Body of pancreas (tissue), 4 donors: ENCODE results near the gene IL4R. TPM values are rescaled to one million over a fixed set of nuclear protein-coding genes. Genes with fewer than 3 reads are reported as not detected.

ENCODE experiments used
- ATAC-seq: fragments of 150-250 bp; one replicate; pipeline ENCODE4 v1.9.1; 2016
- DNase-seq, 4 donors: peaks; one replicate each; pipeline ENCODE4 v3.0.0-alpha.2; 2019
- H3K27ac ChIP-seq, 4 donors: fragments of 200-600 bp; sonication (generic); 1 replicate in 3 of 4; 2 replicates in 1 of 4; pipeline versions ENCODE4 v1.5.1 to v1.6.1; 2016 to 2019; ENCODE audit warnings: mild to moderate bottlenecking in 1 of 4, mixed read lengths in 1 of 4, moderate library complexity in 1 of 4
- H3K27me3 ChIP-seq, 2 donors: fragments of 200-600 bp; sonication (generic); one replicate each; pipeline ENCODE4 v1.6.0; 2016; ENCODE audit warnings: mild to moderate bottlenecking in 1 of 2
- H3K36me3 ChIP-seq, 2 donors: fragments of 200-600 bp; sonication (generic); replicated peaks in 1 of 2; 2 replicates each; pipeline ENCODE4 v1.5.1; 2016; ENCODE audit warnings: low read depth in 2 of 2; ENCODE audit not compliant: insufficient read depth in 1 of 2
- H3K4me1 ChIP-seq: fragments of 200-600 bp; sonication (generic); one replicate; pipeline ENCODE4 v1.6.0; 2016
- H3K4me3 ChIP-seq, 2 donors: fragments of 200-600 bp; sonication (generic); 1 replicate in 1 of 2; 2 replicates in 1 of 2; pipeline ENCODE4 v1.5.1; 2016 to 2019
- H3K9me3 ChIP-seq, 3 donors: fragments of 200-600 bp; sonication (generic); 1 replicate in 2 of 3; 2 replicates in 1 of 3; pipeline ENCODE4 v1.5.1; 2016
- POLR2A ChIP-seq, 3 donors: fragments of 450-650 bp; IDR thresholded peaks; one replicate each; pipeline ENCODE4 v1.6.1; 2016; ENCODE audit warnings: antibody characterized with exemption in 3 of 3, mild to moderate bottlenecking in 2 of 3
- WGBS, 2 donors: methylation state at CpG; one replicate each; pipeline ENCODE4 v1.1.5; 2017; 5-methylcytosine and 5-hydroxymethylcytosine counted together
- intact Hi-C: fragments of 100-400 bp; cut with DNase I; formaldehyde crosslinking; loops from one replicate; pipeline ENCODE4 v1.15.1; 2023
- total RNA-seq, 2 donors: library from RNA; depleted of rRNA; stranded (reverse); fragments of >200 nt; gene quantifications; one replicate each; pipeline ENCODE4 v1.1.0, GENCODE V29; 2016
- TF ChIP-seq, protein P1 (sequence below), 7 experiments: fragments of 450-650 bp in 4 of 7; fragments of 200-600 bp in 3 of 7; sonication (generic) in 3 of 7; IDR thresholded peaks; one replicate each; pipeline ENCODE4 v1.5.1; 2016 to 2019; ENCODE audit warnings: antibody characterized with exemption in 7 of 7

The IL4R gene
- total RNA-seq, 2 donors from 2014 or later = 29.7 to 236 TPM

DNA sequence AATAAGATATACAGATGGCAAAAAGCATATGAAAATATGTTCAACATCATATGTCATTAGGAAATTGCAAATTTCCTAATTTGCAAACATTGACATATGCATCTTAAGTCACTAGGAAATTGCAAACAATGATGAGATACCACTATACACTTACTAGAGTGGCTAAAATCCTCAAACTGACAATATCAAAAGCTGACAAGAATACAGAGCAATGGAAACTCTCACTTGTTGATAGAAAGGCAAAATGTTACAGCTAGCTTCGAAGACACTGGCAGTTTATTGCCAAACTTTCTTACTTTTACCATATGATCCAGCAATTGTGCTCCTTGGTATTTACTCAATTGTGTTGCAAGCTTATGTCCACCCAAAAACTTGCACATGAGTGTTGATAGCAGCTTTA is 5.0 kb upstream of the IL4R start:
- no peaks in the 10 kb centered on the region for H3K9me3 ChIP-seq
- no peaks in the 10 kb centered on the region for H3K27me3 ChIP-seq
- 64 to 76% methylated on average over 1 of the region's 1 CpG for WGBS, 2 donors
- TF ChIP-seq, protein P1, sequence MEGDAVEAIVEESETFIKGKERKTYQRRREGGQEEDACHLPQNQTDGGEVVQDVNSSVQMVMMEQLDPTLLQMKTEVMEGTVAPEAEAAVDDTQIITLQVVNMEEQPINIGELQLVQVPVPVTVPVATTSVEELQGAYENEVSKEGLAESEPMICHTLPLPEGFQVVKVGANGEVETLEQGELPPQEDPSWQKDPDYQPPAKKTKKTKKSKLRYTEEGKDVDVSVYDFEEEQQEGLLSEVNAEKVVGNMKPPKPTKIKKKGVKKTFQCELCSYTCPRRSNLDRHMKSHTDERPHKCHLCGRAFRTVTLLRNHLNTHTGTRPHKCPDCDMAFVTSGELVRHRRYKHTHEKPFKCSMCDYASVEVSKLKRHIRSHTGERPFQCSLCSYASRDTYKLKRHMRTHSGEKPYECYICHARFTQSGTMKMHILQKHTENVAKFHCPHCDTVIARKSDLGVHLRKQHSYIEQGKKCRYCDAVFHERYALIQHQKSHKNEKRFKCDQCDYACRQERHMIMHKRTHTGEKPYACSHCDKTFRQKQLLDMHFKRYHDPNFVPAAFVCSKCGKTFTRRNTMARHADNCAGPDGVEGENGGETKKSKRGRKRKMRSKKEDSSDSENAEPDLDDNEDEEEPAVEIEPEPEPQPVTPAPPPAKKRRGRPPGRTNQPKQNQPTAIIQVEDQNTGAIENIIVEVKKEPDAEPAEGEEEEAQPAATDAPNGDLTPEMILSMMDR (IDR thresholded peaks at IDR 0.05) = no peak
- TF ChIP-seq POLR2A (IDR thresholded peaks at IDR 0.05) = no peak
- intact Hi-C loops = no loop called here
- H3K27ac ChIP-seq = no peak overlapping the region
- DNase-seq (no peak), ATAC-seq (no peak)
- no peaks in the 10 kb centered on the region for H3K36me3 ChIP-seq
- peaks cover 9% of the 10 kb centered on the region for H3K4me1 ChIP-seq
- no peak overlapping the region for H3K4me3 ChIP-seq

DNA sequence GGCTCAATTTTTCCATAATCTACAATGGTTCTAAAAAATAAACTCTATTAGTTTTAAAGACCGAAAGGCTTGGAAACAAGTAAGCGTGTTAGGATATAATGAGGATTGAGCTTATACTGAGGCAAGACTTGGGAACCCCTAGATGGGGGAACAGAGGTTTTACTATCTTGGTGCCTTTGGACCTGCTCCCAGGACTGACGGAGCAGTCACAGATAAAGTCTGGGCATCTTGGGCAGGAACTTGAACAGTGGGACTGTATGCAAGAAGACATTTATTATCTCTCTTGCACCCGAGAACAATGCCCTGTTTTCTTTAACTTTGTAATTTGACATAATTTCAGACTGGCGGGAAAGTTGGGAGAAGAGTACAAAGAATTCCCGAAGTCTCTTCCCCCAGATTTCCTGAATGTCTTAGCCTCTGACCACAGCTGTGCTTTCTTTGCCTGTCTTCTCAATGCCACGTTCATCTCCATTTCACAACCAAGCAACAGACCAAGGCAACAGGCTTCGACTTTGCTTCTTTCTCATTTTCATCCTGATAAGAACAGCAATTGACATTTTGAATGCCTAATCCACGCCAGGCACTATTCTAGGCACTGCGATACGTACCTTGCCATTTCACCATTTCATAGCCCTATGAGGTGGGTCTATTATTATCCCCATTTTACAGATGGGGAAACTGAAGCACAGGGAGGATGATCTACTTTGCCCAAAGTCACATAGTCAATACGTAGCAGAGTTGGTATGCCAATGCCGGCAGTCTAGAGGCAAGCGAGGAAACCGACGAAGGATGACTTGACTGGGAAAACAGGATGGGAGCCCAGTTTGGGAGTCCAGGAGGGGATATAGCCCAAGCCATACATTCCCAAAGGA is 3.0 kb upstream of the IL4R start:
- WGBS, 2 donors = 57 to 68% methylated on average over 16 of the region's 16 CpGs
- Histone ChIP-seq H3K36me3 (no peaks in the 10 kb centered on the region), H3K27me3 (no peaks in the 10 kb centered on the region), H3K27ac (no peak overlapping the region), H3K4me3 (no peak overlapping the region), H3K9me3 (no peaks in the 10 kb centered on the region), H3K4me1 (peaks cover 25% of the 10 kb centered on the region)
- intact Hi-C loops = loop anchor here (10.0 kb wide), 1 partner anchor 76 kb away; no protein-coding TSS in a partner anchor
- TF ChIP-seq POLR2A (IDR thresholded peaks at IDR 0.05) = no peak
- TF ChIP-seq, protein P1 (IDR thresholded peaks at IDR 0.05) = no peak
- DNase-seq (no peak), ATAC-seq (no peak)

DNA sequence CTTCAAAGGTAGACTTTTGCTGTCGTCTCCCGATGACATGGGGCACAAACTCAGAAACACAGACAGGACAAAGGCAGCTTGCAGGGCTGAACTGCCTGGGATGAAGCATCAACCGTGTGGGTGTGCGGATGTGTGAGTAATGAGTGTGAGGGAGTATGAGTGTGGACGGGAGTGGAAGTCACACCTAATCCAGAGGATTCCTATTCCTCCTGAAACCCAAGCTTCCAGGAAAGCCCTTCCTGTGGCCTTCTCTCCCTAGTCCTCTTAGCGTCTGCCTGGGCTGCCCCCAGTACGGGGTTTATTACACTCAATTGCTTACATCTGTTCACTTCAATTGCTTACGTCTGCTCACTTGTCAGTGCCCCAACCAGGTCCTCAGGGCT is 2.3 kb upstream of the IL4R start:
- Histone ChIP-seq H3K36me3 (no peaks in the 10 kb centered on the region), H3K9me3 (no peaks in the 10 kb centered on the region), H3K27me3 (no peaks in the 10 kb centered on the region), H3K4me1 (peaks cover 31% of the 10 kb centered on the region), H3K4me3 (no peak overlapping the region), H3K27ac (no peak overlapping the region)
- DNase-seq (no peak), ATAC-seq (no peak)
- TF ChIP-seq, protein P1 (IDR thresholded peaks at IDR 0.05) = no peak
- no peak for TF ChIP-seq POLR2A (IDR thresholded peaks at IDR 0.05)
- 55 to 60% methylated on average over 8 of the region's 8 CpGs for WGBS, 2 donors
- intact Hi-C loops = loop anchor here (10.0 kb wide), 1 partner anchor 77 kb away; no protein-coding TSS in a partner anchor

DNA sequence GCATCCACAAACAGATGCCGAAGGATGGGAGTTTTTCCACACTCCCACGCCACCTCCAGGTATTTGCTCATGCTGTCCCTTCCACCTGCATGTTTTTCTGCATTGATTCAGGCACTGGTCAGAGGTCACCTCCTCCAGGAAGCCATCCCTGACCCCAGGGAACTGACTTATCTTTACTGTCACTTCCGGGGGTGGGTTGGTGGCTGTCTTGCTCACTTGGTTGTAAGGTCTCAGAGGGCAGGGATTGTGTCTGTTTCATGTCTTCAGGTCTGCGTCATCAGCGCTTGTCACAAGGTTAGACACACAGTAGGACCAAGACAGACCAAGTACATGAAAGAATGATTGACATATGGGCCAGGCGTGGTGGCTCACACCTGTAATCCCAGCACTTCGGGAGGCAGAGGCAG is 1.9 kb upstream of the IL4R start:
- H3K27ac ChIP-seq = no peak overlapping the region
- DNase-seq (no peak), ATAC-seq (no peak)
- H3K27me3 ChIP-seq = no peaks in the 10 kb centered on the region
- 59 to 65% methylated on average over 7 of the region's 7 CpGs for WGBS, 2 donors
- TF ChIP-seq POLR2A (IDR thresholded peaks at IDR 0.05) = no peak
- TF ChIP-seq, protein P1 (IDR thresholded peaks at IDR 0.05) = no peak
- no peaks in the 10 kb centered on the region for H3K36me3 ChIP-seq
- H3K9me3 ChIP-seq = no peaks in the 10 kb centered on the region
- intact Hi-C loops = loop anchor here (10.0 kb wide), 1 partner anchor 77 kb away; no protein-coding TSS in a partner anchor
- no peak overlapping the region for H3K4me3 ChIP-seq
- H3K4me1 ChIP-seq = peaks cover 35% of the 10 kb centered on the region
